ENCODE data around the gene NEK10.

GRCh38 chr3:27333843-27334242 lies 35.3 kb downstream of the NEK10 start:
- no peak for TF ChIP-seq SP4 (CRISPR knock-in tag; IDR thresholded peaks at IDR 0.05)
- TF ChIP-seq CTCF (CRISPR knock-in tag; IDR thresholded peaks at IDR 0.05) = no peak
- no peak for TF ChIP-seq ZNF609 (CRISPR knock-in tag; IDR thresholded peaks at IDR 0.05; ENCODE audit: borderline replicate concordance)
- TF ChIP-seq ATF7-NPFF (CRISPR knock-in tag; IDR thresholded peaks at IDR 0.05; ENCODE audit: low read depth) = no peak
- TF ChIP-seq ZSCAN5A (CRISPR knock-in tag; IDR thresholded peaks at IDR 0.05; ENCODE audit: borderline replicate concordance) = no peak
- no peak for TF ChIP-seq ZZZ3 (CRISPR knock-in tag; IDR thresholded peaks at IDR 0.05; ENCODE audit: borderline replicate concordance)
- TF ChIP-seq FOXM1 (CRISPR knock-in tag; IDR thresholded peaks at IDR 0.05) = no peak
- TF ChIP-seq EP300 (IDR thresholded peaks at IDR 0.05; ENCODE audit: low read depth in 2 of 2, low read length in 2 of 2) = no peak
- no peak for TF ChIP-seq EP300 (CRISPR knock-in tag; IDR thresholded peaks at IDR 0.05; ENCODE audit: borderline replicate concordance)
- TF ChIP-seq RFX3 (CRISPR knock-in tag; IDR thresholded peaks at IDR 0.05) = no peak
- no peak for TF ChIP-seq ZNF83 (CRISPR knock-in tag; IDR thresholded peaks at IDR 0.05; ENCODE audit: borderline replicate concordance)
- no peak for TF ChIP-seq RBFOX2 (IDR thresholded peaks at IDR 0.05; ENCODE audit: low read depth, low read length)

Data from HepG2 (cell line).